Measurements from ENCODE around the gene NFIC.

DNA sequence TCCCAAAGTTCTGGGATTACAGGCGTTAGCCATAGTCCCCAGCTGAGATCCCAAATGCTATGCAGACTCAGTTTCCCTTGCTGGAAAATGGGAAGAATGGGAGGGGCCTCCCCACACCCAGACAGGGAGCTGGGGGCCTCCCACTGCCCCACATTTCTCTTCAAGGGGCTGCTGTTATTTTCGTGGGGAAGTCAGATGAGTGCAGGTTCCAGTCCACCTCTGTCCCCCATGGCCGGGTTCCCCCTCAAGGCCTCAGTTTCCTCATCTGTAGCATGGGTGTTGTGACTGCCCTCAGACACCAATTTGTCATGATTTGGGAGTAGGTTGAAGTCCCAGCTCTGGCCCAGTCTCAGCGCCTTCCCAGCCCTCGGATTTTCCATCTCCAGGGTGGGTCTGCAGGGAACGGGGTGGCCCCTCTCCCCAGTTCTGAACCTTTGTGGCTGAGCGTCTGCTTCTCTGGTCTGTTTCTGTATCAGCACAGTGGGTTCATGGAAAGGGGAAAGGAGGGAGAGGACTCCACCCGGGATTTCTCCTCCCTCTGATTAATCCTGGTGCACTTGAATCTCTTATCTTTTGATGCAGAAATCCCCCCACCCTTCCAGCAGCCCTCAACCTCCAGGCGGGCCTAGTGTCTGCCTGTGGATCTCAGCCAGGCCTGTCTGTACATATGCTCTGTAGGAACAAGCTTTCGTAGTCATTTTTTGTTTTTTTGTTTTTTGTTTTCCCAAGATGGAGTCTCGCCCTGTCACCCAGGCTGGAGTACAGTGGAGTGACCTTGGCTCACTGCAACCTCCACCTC is 12.2 kb downstream of the NFIC start:
- TF ChIP-seq POLR2A (IDR thresholded peaks at IDR 0.05) = no peak
- TF ChIP-seq, protein P1, sequence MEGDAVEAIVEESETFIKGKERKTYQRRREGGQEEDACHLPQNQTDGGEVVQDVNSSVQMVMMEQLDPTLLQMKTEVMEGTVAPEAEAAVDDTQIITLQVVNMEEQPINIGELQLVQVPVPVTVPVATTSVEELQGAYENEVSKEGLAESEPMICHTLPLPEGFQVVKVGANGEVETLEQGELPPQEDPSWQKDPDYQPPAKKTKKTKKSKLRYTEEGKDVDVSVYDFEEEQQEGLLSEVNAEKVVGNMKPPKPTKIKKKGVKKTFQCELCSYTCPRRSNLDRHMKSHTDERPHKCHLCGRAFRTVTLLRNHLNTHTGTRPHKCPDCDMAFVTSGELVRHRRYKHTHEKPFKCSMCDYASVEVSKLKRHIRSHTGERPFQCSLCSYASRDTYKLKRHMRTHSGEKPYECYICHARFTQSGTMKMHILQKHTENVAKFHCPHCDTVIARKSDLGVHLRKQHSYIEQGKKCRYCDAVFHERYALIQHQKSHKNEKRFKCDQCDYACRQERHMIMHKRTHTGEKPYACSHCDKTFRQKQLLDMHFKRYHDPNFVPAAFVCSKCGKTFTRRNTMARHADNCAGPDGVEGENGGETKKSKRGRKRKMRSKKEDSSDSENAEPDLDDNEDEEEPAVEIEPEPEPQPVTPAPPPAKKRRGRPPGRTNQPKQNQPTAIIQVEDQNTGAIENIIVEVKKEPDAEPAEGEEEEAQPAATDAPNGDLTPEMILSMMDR (IDR thresholded peaks at IDR 0.05) = no peak
